HepG2 (cell line): ENCODE data around the gene ZNF74. TPM values are rescaled to one million over a fixed set of nuclear protein-coding genes. Genes with fewer than 3 reads are reported as not detected.
A peak's percentile ranks its signal among the peaks of the same experiment; 100 is the strongest.

ENCODE experiments used
- ATAC-seq: fragments of 200-7000 bp; cut with Tn5 transposase; 3 replicates; pipeline ENCODE4 v1.9.1; 2020; ENCODE audit warnings: mild to moderate bottlenecking, moderate library complexity
- BruUV-seq: library from RNA; stranded (reverse); fragments of 400-500 nt; replicated peaks from 2 replicates; lab custom pipeline; 2021; lab: Mats Ljungman, UMichigan
- CTCF ChIA-PET: fragments of 300-600 bp; formaldehyde crosslinking; extraction: SDS; loops from one replicate; lab custom pipeline; 2021; ENCODE audit warnings: low total read pairs, inconsistent platforms, low intra/inter-chr PET ratio; lab: Yijun Ruan, JAX
- POLR2A ChIA-PET: fragments of 350-600 bp; sonication (Branson Sonifier 250); formaldehyde crosslinking; loops from one replicate; lab custom pipeline; 2020; ENCODE audit warnings: antibody characterized with exemption, inconsistent platforms; lab: Yijun Ruan, JAX
- DNase-seq: peaks from one replicate; pipeline ENCODE4 v3.0.0-alpha.2; 2015; ENCODE audit warnings: low spot score
- FAIRE-seq: peaks from 3 replicates; lab custom pipeline; 2011; peaks lifted over from hg19 to GRCh38; lab: Jason Lieb, UNC
- H2AFZ ChIP-seq: one replicate; pipeline ENCODE4 v1.6.1; 2011; ENCODE audit warnings: low read length, inconsistent platforms
- H3K27ac ChIP-seq: fragments of 300-600 bp; 3 replicates; pipeline ENCODE4 v1.8.0; 2011; ENCODE audit warnings: mixed run types, mild to moderate bottlenecking, mixed read lengths, low read length, inconsistent platforms; ENCODE audit not compliant: insufficient read depth; ENCODE audit errors: extremely low read length
- H3K27me3 ChIP-seq, 2 experiments: fragments of 200-600 bp in 1 of 2; 2 replicates in 1 of 2; 3 replicates in 1 of 2; pipeline versions ENCODE4 v1.6.0 to v1.8.0; 2011; ENCODE audit warnings: low read length in 2 of 2, mild to moderate bottlenecking in 2 of 2, moderate library complexity in 2 of 2, inconsistent platforms in 1 of 2; ENCODE audit not compliant: insufficient read depth in 2 of 2, control insufficient read depth in 1 of 2
- H3K36me3 ChIP-seq, 2 experiments: fragments of 200-600 bp in 1 of 2; replicated peaks in 1 of 2; 2 replicates in 1 of 2; 3 replicates in 1 of 2; pipeline versions ENCODE4 v1.5.1 to v1.8.0; 2011; ENCODE audit warnings: low read length in 2 of 2, inconsistent platforms in 1 of 2; ENCODE audit not compliant: insufficient read depth in 2 of 2, control insufficient read depth in 1 of 2
- H3K4me1 ChIP-seq: 2 replicates; pipeline ENCODE4 v1.5.1; 2012; ENCODE audit warnings: low read length, inconsistent platforms; ENCODE audit not compliant: insufficient read depth
- H3K4me2 ChIP-seq: 2 replicates; pipeline ENCODE4 v1.6.0; 2011; ENCODE audit warnings: low read depth, low read length, inconsistent platforms
- H3K4me3 ChIP-seq, 3 experiments: fragments of 200-600 bp in 1 of 3; sonication (generic), shearing (Covaris generic) in 1 of 3; replicated peaks in 1 of 3; 2 replicates each; pipeline ENCODE4 v1.5.1; 2011 to 2016; ENCODE audit warnings: low read length in 3 of 3, inconsistent platforms in 2 of 3, low read depth in 2 of 3, mild to moderate bottlenecking in 2 of 3, control low read depth in 1 of 3, mixed read lengths in 1 of 3; ENCODE audit not compliant: insufficient read depth in 1 of 3
- H3K79me2 ChIP-seq: one replicate; pipeline ENCODE4 v1.6.1; 2011; ENCODE audit warnings: low read length, inconsistent platforms; ENCODE audit not compliant: insufficient read depth
- H3K9ac ChIP-seq: 2 replicates; pipeline ENCODE4 v1.6.0; 2011; ENCODE audit warnings: mild to moderate bottlenecking, low read depth, low read length, inconsistent platforms; ENCODE audit not compliant: insufficient read depth
- H3K9me3 ChIP-seq: 2 replicates; pipeline ENCODE4 v1.5.1; 2012; ENCODE audit warnings: mild to moderate bottlenecking, low read length
- H4K20me1 ChIP-seq: 2 replicates; pipeline ENCODE4 v1.6.0; 2011; ENCODE audit warnings: inconsistent platforms, mild to moderate bottlenecking, low read length, moderate library complexity; ENCODE audit not compliant: insufficient read depth
- ARNTL ChIP-seq: sonication (generic); formaldehyde crosslinking; IDR thresholded peaks from 2 replicates; pipeline ENCODE4 v1.4.0; 2020; ENCODE audit warnings: mild to moderate bottlenecking, missing genetic modification reagents
- CERS6 ChIP-seq: sonication (generic); formaldehyde crosslinking; IDR thresholded peaks from 2 replicates; pipeline ENCODE4 v1.5.0; 2020; ENCODE audit warnings: missing genetic modification reagents
- FOXK2 ChIP-seq: fragments of 450-650 bp; IDR thresholded peaks from 2 replicates; pipeline ENCODE4 v1.6.1; 2016
- JDP2 ChIP-seq: sonication (generic); formaldehyde crosslinking; IDR thresholded peaks from 2 replicates; pipeline ENCODE4 v1.8.1; 2022; ENCODE audit warnings: missing genetic modification reagents, borderline replicate concordance
- MED13 ChIP-seq: sonication (generic); formaldehyde crosslinking; IDR thresholded peaks from 2 replicates; pipeline ENCODE4 v1.5.0; 2020; ENCODE audit warnings: missing genetic modification reagents
- NCOR1 ChIP-seq: fragments of 200-600 bp; sonication (generic); IDR thresholded peaks from 2 replicates; pipeline ENCODE4 v1.7.0; 2017; ENCODE audit warnings: antibody characterized with exemption, low read length, borderline replicate concordance
- PHF8 ChIP-seq: sonication (generic); formaldehyde crosslinking; IDR thresholded peaks from 2 replicates; pipeline ENCODE4 v1.5.0; 2020; ENCODE audit warnings: missing genetic modification reagents
- TAF1 ChIP-seq: sonication (generic); formaldehyde crosslinking; IDR thresholded peaks from 2 replicates; pipeline ENCODE4 v1.4.0; 2020; ENCODE audit warnings: missing genetic modification reagents
- TBX3 ChIP-seq: fragments of 450-650 bp; IDR thresholded peaks from 2 replicates; pipeline ENCODE4 v1.6.1; 2017; ENCODE audit warnings: antibody characterized with exemption, mild to moderate bottlenecking, inconsistent platforms, borderline replicate concordance
- ZBTB2 ChIP-seq: sonication (generic); formaldehyde crosslinking; IDR thresholded peaks from 2 replicates; pipeline ENCODE4 v1.8.0; 2022; ENCODE audit warnings: low read depth, missing genetic modification reagents
- ZNF101 ChIP-seq: sonication (generic); formaldehyde crosslinking; IDR thresholded peaks from 2 replicates; pipeline ENCODE4 v1.4.0; 2020; ENCODE audit warnings: mild to moderate bottlenecking, low read depth, missing genetic modification reagents, borderline replicate concordance
- ZNF274 ChIP-seq: sonication (generic); formaldehyde crosslinking; IDR thresholded peaks from 2 replicates; pipeline ENCODE4 v1.5.1; 2020; ENCODE audit warnings: mild to moderate bottlenecking, missing genetic modification reagents
- ZNF33B ChIP-seq: sonication (generic); formaldehyde crosslinking; IDR thresholded peaks from 2 replicates; pipeline ENCODE4 v1.5.1; 2020; ENCODE audit warnings: mild to moderate bottlenecking, missing genetic modification reagents
- ZNF782 ChIP-seq: sonication (generic); formaldehyde crosslinking; IDR thresholded peaks from 2 replicates; pipeline ENCODE4 v1.4.0; 2020; ENCODE audit warnings: missing genetic modification reagents, mild to moderate bottlenecking, borderline replicate concordance
- WGBS: methylation state at CpG from one replicate; pipeline ENCODE4 v1.1.6; 2017; ENCODE audit warnings: low lambda C conversion rate; 5-methylcytosine and 5-hydroxymethylcytosine counted together
- in situ Hi-C: cut with HindIII; loops from 2 replicates; pipeline ENCODE4 v1.10.0; 2017; ENCODE audit warnings: low pct_unique_long_range_greater_than_20kb; ENCODE audit not compliant: extremely low pct_ligation_motif_present
- intact Hi-C: fragments of 100-400 bp; cut with micrococcal nuclease; formaldehyde crosslinking; loops from one replicate; pipeline ENCODE4 v1.10.0; 2022; ENCODE audit not compliant: unreplicated experiment
- polyA plus RNA-seq, 8 experiments: library from polyadenylated mRNA; depleted of rRNA in 3 of 8; stranded (reverse) in 7 of 8; unstranded in 1 of 8; fragments of >200 nt; fragmentation: Illumina TruSeq in 4 of 8; extraction: Trizol in 4 of 8; gene quantifications; 2 replicates each; pipeline versions ENCODE4 v1.2.1 to v1.2.3, GENCODE V29; 2011 to 2016; ENCODE audit warnings: low read depth in 4 of 8, missing spikeins in 1 of 8, mixed read lengths in 1 of 8; ENCODE audit not compliant: insufficient read depth in 1 of 8
- total RNA-seq, 5 experiments: library from RNA; depleted of rRNA; stranded (reverse); fragments of >200 nt; fragmentation: Illumina TruSeq; extraction: Trizol; gene quantifications; 2 replicates each; pipeline ENCODE4 v1.2.3, GENCODE V29; 2016; ENCODE audit warnings: low read depth in 1 of 5
- TF ChIP-seq, protein P1 (sequence below): sonication (generic); formaldehyde crosslinking; IDR thresholded peaks from 2 replicates; pipeline ENCODE4 v1.4.0; 2020; ENCODE audit warnings: missing genetic modification reagents, mild to moderate bottlenecking, borderline replicate concordance
- TF ChIP-seq, protein P2 (sequence below): sonication (generic); formaldehyde crosslinking; IDR thresholded peaks from 2 replicates; pipeline ENCODE4 v1.4.0; 2020; ENCODE audit warnings: missing genetic modification reagents

ZNF74 gene
- total and polyA plus RNA-seq, 2 of the 13 experiments (the other 11 are each of a cell fraction or from before 2014, with no cell fraction given): 6.3 to 9.1 TPM

DNA sequence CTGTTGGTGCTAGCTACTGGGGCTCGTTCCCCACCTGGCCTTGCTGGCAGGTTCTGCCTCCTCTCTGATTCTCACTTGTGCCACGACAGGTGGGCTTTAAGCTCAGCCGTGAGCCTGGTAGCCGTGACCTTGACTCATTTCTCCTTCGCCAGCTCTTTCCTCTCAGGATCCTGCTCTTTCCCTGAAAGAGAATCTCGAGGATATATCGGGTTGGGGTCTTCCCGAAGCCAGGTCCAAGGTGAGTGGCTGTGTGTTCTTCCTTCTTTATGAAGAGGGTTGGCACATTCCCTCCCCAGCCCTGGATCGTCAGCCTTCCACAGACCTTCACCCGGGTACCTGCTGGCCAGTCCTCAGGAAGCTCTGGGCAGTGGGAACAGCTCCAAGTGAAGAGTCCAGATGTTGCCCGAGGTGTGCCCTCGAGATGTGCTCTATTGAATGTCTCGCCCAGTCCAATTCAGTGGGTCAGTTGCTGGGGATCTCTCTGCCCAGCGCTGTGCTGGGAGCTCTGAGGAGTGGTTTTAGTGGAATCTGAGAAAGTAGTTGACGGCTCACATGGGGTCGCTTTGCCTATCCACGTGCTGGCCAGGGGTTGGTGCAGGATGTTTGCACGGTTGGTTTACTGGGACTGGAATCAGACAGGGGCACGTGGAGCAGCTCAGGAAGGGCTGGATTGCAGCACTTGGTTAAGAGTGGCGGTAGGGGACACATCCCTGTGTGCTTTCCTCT is 1.4 kb downstream of the ZNF74 start:
- no peaks in the 10 kb centered on the region for H4K20me1 ChIP-seq
- ChIA-PET CTCF (no interaction called here), POLR2A (interaction anchor here (1.6 kb wide), 1 partner anchor 76 kb away, joined by 7 read pairs; the partner anchor contains the start of gene DGCR6L)
- peak overlapping the region; percentile 80 for H3K4me2 ChIP-seq
- no peak overlapping the region for H2AFZ ChIP-seq
- H3K9ac ChIP-seq: no peak overlapping the region
- intact Hi-C loops: no loop called here
- no peak for ATAC-seq
- FAIRE-seq: no peak
- 88% methylated on average over 19 of the region's 20 CpGs for WGBS
- DNase-seq: no peak
- H3K27me3 ChIP-seq: peaks cover 0 to 9% of the 10 kb centered on the region in 2 experiments; a peak in 2 of 5 replicates
- peaks cover 0 to under 1% of the 10 kb centered on the region in 2 experiments; a peak in 2 of 5 replicates for H3K36me3 ChIP-seq
- no peaks in the 10 kb centered on the region for H3K9me3 ChIP-seq
- H3K4me1 ChIP-seq: peaks cover 41% of the 10 kb centered on the region
- H3K79me2 ChIP-seq: peaks cover 2% of the 10 kb centered on the region
- H3K27ac ChIP-seq: no peak overlapping the region
- BruUV-seq: no TSS peak
- in situ Hi-C loops: no loop called here
- H3K4me3 ChIP-seq: peak overlapping the region in 1 of 3 experiments; percentile 82; a peak in 3 of 6 replicates
- TF ChIP-seq PHF8 (CRISPR knock-in tag): no peak
- TF ChIP-seq TBX3: no peak
- TF ChIP-seq ZBTB2 (CRISPR knock-in tag): no peak
- no peak for TF ChIP-seq JDP2 (CRISPR knock-in tag)
- no peak for TF ChIP-seq FOXK2
- no peak for TF ChIP-seq ZNF33B (CRISPR knock-in tag)
- TF ChIP-seq ARNTL (CRISPR knock-in tag): 0 out of 2 replicates have a peak, but pooled peaks have one; percentile 33
- no peak for TF ChIP-seq ZNF101
- TF ChIP-seq, protein P1, sequence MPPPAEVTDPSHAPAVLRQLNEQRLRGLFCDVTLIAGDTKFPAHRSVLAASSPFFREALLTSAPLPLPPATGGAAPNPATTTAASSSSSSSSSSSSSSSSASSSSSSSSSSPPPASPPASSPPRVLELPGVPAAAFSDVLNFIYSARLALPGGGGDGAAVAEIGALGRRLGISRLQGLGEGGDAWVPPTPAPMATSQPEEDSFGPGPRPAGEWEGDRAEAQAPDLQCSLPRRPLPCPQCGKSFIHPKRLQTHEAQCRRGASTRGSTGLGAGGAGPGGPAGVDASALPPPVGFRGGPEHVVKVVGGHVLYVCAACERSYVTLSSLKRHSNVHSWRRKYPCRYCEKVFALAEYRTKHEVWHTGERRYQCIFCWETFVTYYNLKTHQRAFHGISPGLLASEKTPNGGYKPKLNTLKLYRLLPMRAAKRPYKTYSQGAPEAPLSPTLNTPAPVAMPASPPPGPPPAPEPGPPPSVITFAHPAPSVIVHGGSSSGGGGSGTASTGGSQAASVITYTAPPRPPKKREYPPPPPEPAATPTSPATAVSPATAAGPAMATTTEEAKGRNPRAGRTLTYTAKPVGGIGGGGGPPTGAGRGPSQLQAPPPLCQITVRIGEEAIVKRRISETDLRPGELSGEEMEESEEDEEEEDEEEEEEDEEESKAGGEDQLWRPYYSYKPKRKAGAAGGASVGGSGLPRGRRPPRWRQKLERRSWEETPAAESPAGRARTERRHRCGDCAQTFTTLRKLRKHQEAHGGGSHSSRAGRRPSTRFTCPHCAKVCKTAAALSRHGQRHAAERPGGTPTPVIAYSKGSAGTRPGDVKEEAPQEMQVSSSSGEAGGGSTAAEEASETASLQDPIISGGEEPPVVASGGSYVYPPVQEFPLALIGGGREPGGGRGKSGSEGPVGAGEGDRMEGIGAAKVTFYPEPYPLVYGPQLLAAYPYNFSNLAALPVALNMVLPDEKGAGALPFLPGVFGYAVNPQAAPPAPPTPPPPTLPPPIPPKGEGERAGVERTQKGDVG (CRISPR knock-in tag): no peak
- TF ChIP-seq, protein P2, sequence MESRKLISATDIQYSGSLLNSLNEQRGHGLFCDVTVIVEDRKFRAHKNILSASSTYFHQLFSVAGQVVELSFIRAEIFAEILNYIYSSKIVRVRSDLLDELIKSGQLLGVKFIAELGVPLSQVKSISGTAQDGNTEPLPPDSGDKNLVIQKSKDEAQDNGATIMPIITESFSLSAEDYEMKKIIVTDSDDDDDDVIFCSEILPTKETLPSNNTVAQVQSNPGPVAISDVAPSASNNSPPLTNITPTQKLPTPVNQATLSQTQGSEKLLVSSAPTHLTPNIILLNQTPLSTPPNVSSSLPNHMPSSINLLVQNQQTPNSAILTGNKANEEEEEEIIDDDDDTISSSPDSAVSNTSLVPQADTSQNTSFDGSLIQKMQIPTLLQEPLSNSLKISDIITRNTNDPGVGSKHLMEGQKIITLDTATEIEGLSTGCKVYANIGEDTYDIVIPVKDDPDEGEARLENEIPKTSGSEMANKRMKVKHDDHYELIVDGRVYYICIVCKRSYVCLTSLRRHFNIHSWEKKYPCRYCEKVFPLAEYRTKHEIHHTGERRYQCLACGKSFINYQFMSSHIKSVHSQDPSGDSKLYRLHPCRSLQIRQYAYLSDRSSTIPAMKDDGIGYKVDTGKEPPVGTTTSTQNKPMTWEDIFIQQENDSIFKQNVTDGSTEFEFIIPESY: 0 out of 2 replicates have a peak, but pooled peaks have one; percentile 12
- no peak for TF ChIP-seq MED13 (CRISPR knock-in tag)
- peak; percentile 18; the same call in 1 of the 2 replicates for TF ChIP-seq TAF1
- TF ChIP-seq ZNF274 (CRISPR knock-in tag): no peak
- no peak for TF ChIP-seq ZNF782 (CRISPR knock-in tag)
- TF ChIP-seq CERS6: no peak
- no peak for TF ChIP-seq NCOR1
